22Rv1 (cell line): ENCODE results near the gene RTP3.
"Not testable (repeated sequence)": the region's sequence is repeated elsewhere in the genome, so short reads cannot be mapped to it uniquely, and the experiment has no call there.

Source experiments
- H3K27ac ChIP-seq: fragments of 450-650 bp; 2 replicates; pipeline ENCODE4 v1.5.1; 2017
- CTCF ChIP-seq: fragments of 450-650 bp; IDR thresholded peaks from 2 replicates; pipeline ENCODE4 v1.5.1; 2017; ENCODE audit warnings: mild to moderate bottlenecking
- ZFX ChIP-seq: fragments of 450-650 bp; IDR thresholded peaks from 2 replicates; pipeline ENCODE4 v1.6.1; 2017; ENCODE audit warnings: antibody characterized with exemption, borderline replicate concordance

Gene RTP3

DNA sequence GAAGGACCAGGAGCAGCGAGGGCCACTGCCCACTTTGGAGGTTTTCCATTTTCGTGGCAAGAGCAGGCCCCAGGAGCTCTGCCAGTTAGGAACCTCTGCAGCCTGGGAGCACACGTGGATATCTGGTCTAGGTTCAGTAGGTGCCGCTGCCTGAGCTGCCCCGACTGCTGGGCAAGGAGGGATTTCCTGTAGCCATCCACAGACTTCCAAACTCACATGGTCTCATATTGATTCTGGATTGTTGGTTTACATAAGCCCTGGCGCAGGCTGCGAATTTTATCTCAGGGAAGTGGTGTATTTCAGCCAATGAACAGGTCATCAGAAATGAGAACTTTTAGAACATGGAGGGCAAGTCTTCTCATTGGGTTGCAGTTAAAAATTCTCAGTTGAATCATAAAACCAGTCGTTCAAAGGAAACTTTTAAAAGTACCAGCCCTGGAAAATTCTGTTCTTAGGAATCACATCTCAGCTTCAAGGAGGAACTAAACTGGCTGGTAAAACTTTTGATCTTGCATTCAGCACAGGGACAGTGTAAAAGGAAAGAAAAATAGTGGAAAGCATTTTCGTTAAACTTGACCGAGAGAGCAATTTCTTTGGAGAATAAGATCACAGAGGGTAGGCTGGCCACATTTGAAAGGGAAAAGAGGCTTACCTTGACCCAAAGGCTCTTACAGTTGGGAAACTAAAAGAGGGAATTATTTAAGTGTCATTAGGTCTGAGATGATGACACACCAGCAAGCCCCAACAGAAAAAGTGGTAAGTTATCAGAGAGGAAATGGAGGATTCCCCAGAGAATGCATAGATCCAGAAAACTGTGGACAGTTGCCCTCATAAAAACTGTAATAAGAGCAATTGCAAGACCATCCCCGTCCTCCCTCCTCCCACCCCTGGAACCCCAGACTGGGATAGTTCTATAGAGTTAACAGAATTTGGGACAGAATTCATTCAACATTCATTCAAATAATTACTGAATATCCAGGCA, 6.4 kb upstream of the RTP3 start:
- no peak overlapping the region for H3K27ac ChIP-seq
- no peak for TF ChIP-seq CTCF

DNA sequence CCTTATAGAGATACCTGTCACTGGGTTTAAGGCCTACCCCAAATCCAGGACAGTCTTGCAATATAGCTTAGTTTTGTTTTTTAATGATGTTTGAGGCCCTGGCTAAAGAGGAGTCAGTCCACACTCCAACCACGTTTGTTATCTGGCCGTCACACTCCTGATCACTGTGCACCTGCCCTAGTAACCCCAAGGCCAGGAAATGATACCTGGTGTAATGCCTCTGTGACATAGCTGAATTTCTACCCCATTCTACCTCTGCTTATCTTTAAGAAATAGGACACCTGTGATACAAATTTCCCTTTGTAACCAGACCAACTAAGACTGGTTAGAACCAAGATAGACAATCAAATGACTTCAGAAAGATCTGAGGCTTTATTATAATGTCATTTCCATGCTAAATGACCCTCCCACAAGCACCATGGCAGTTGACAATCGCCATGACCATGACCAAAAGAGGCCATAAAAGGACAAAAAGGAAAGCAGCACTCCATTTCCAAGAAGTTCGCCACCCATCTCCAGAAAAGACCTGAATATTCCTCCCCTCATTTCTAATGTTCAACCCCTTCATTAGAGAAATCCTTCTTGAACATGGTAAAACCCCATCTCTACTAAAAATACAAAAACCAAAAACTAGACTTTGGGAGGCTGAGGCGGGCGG, 4.8 kb upstream of the RTP3 start:
- no peak overlapping the region for H3K27ac ChIP-seq
- TF ChIP-seq CTCF (no peak), ZFX (no peak)

- not testable (repeated sequence) for H3K27ac ChIP-seq
Measured at GRCh38 chr3:46494491-46494890, 3.3 kb upstream of the RTP3 start.

DNA sequence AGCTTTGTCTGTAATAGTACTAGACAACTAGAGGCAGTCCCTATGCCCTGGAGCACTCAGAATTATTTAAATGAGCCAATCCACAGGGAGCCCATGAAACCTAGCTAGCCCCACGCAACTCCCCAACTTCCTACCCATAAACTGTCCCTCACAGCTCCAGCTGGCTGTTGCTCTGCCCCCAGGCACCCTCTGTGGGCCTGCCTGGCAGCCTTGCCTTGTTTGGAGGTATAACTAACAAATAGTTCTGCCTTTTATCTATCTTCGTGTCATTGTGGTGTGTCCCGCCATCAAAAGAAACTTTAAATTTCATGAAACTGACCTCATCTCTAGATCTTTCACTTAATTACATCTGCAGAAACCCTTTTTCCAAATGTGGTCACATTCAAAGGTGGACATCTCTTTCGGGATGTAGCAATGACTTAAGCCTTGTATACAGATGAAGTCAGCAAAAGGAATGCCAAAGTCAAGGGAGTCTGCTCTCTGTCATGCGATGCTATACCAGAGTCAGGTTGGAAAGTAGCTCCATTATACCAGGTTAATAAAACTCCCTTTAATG, 1.8 kb upstream of the RTP3 start:
- TF ChIP-seq CTCF (no peak), ZFX (no peak)
- no peak overlapping the region for H3K27ac ChIP-seq

- no peak overlapping the region for H3K27ac ChIP-seq
- peak; percentile 34 for TF ChIP-seq CTCF
- no peak for TF ChIP-seq ZFX
Measured at GRCh38 chr3:46496746-46497555, 825 bp upstream of the RTP3 start.

DNA sequence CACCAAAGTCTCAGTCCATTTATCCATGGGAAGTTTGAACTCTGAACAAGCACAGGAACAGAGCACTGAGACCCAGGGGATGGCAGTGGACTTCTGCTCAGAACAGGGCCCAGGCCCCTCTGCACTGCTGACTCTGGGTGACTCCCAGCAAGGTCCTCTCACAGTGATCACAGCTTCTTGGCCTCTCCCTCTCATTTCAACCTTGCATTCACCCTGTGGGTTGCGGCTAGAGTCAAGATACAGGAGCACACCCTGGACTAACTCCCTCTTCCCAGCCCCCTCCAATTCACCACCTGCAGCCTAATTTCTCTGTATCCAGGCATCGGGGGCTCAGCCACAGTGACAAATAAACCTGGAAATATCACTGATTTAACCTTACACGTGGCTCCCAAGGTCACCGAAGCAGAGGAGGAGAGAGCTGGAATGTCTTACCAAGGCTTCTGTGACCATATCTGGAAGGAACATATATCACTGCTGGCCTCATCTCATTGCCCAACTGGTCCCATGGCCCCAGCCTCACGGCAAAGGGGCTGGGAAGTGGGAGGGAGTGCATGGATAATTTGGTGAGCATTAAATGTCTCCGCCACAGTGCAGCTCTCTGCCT, 1.2 kb downstream of the RTP3 start:
- no peak for TF ChIP-seq ZFX
- TF ChIP-seq CTCF = no peak

More for the DNA sequence above, 1.2 kb downstream of the RTP3 start:
- no peak overlapping the region for H3K27ac ChIP-seq
